ENCODE results near the gene GOLGA8F. TPM values are rescaled to one million over a fixed set of nuclear protein-coding genes. Genes with fewer than 3 reads are reported as not detected.
"Not testable (repeated sequence)": the region's sequence is repeated elsewhere in the genome, so short reads cannot be mapped to it uniquely, and the experiment has no call there.

The GOLGA8F gene, protein sequence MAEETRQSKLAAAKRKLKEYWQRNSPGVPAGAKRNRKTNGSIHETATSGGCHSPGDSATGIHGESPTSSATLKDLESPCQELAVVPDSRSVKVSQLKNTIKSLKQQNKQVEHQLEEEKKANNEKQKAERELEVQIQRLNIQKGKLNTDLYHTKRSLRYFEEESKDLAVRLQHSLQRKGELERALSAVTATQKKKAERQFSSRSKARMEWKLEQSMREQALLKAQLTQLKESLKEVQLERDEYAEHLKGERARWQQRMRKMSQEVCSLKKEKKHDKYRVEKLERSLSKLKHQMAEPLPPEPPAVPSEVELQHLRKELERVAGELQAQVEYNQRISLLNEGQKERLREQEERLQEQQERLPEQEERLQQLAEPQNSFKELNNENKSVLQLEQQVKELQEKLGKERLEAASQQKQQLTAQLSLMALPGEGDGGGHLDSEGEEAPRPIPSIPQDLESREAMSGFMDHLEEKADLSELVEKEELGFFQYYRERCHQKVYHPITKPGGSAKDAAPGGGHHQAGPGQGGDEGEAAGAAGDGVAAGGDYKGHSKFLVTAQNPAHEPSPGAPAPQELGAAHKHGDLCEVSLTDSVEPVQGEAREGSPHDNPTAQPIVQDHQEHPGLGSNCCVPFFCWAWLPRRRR
- not detected for total RNA-seq (ENCODE audit: unreplicated experiment)
- long read RNA-seq, result 0 reads

DNA sequence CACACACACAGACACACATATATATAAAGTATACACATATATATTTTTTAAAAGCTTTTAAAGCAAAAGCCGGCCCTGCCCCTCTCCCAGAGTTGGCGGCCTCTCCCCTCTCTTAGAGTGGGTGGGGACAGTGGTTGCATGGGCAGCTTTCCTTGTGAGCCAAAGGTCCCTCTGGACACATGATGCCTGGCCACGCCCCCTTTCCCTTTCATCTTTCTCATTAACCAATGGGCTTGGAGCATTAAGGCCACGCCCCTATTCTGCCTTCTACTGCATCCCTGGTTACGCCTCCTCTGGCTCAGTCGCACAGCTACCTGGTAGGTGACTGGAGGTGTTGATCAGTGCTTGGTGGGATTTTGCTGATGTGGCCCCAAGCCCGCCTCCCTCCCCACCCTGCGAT, at the start of gene GOLGA8F:
Gene GOLGA8F (plus strand): TSS at position 301 of the 400 bp plus-strand sequence. CDS start 98 bp downstream, at position 399.
- not testable (repeated sequence) for H3K9me3 Mint-ChIP-seq (ENCODE audit: unreplicated experiment); H3K36me3 Mint-ChIP-seq (ENCODE audit: unreplicated experiment); H3K27ac Mint-ChIP-seq (ENCODE audit: unreplicated experiment); DNase-seq; H3K27me3 Mint-ChIP-seq (ENCODE audit: unreplicated experiment); H3K4me3 Mint-ChIP-seq (ENCODE audit: unreplicated experiment); H3K4me1 Mint-ChIP-seq (ENCODE audit: low read depth, unreplicated experiment)

GRCh38 chr15:28357984-28358383, 20.5 kb upstream of the GOLGA8F start, which contains the start of gene GOLGA6L24:
Gene GOLGA6L24, minus strand, starts transcription at chr15:28358084. Its CDS starts 61 bp downstream, at chr15:28358023.
- H3K9me3 Mint-ChIP-seq (ENCODE audit: unreplicated experiment); H3K36me3 Mint-ChIP-seq (ENCODE audit: unreplicated experiment); H3K27me3 Mint-ChIP-seq (ENCODE audit: unreplicated experiment); DNase-seq; H3K4me1 Mint-ChIP-seq (ENCODE audit: low read depth, unreplicated experiment); H3K4me3 Mint-ChIP-seq (ENCODE audit: unreplicated experiment); H3K27ac Mint-ChIP-seq (ENCODE audit: unreplicated experiment): not testable (repeated sequence)

DNA sequence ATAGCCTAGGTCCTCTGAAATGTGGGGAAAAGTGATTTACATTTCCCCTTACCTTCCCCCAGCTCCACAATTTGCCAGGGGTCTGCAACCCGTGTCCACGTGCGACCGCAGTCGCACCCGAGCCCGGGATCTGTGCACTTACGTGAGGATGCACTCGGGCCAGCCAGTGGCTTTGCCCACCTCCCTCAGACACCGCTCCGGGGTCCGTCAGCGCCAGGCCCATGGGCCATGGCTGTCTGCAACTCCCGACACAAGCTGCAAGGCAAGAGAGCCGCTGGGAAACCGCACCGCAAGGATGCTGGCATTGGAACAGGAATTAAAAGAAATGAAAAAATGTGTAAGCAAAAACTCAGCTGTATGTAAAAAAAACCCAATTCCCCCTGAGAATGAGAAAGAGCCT, 13.0 kb upstream of the GOLGA8F start:
- H3K27ac Mint-ChIP-seq (ENCODE audit: unreplicated experiment); H3K4me1 Mint-ChIP-seq (ENCODE audit: low read depth, unreplicated experiment); DNase-seq; H3K27me3 Mint-ChIP-seq (ENCODE audit: unreplicated experiment); H3K4me3 Mint-ChIP-seq (ENCODE audit: unreplicated experiment); H3K36me3 Mint-ChIP-seq (ENCODE audit: unreplicated experiment); H3K9me3 Mint-ChIP-seq (ENCODE audit: unreplicated experiment): not testable (repeated sequence)

DNA sequence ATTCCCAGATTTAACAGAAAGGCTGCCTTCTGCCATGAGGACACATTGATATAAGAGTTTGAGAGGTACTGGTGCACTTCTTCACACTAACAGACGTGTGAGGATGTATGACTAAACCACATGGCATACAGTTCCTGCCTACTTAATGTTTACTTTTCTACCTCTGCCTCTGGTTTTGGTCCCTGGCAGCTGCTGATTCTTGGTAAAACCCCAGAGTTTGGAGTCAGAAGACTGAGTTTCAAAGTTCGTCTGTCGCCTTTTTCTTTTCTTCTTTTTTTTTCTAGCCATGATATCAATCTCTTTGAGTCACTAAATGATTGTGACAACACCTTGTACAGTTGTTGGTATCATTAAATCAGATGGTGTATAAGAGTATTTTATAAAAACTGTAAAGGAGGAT, 1.6 kb downstream of the GOLGA8F start:
- not testable (repeated sequence) for H3K9me3 Mint-ChIP-seq (ENCODE audit: unreplicated experiment); H3K27ac Mint-ChIP-seq (ENCODE audit: unreplicated experiment); DNase-seq; H3K36me3 Mint-ChIP-seq (ENCODE audit: unreplicated experiment); H3K4me3 Mint-ChIP-seq (ENCODE audit: unreplicated experiment); H3K27me3 Mint-ChIP-seq (ENCODE audit: unreplicated experiment); H3K4me1 Mint-ChIP-seq (ENCODE audit: low read depth, unreplicated experiment)

GRCh38 chr15:28396022-28396421, 17.6 kb downstream of the GOLGA8F start:
- not testable (repeated sequence) for H3K9me3 Mint-ChIP-seq (ENCODE audit: unreplicated experiment); H3K4me1 Mint-ChIP-seq (ENCODE audit: low read depth, unreplicated experiment); H3K4me3 Mint-ChIP-seq (ENCODE audit: unreplicated experiment); H3K27me3 Mint-ChIP-seq (ENCODE audit: unreplicated experiment); H3K36me3 Mint-ChIP-seq (ENCODE audit: unreplicated experiment); DNase-seq; H3K27ac Mint-ChIP-seq (ENCODE audit: unreplicated experiment)

GRCh38 chr15:28402774-28403435, 24.4 kb downstream of the GOLGA8F start:
- not testable (repeated sequence) for H3K9me3 Mint-ChIP-seq (ENCODE audit: unreplicated experiment)

GRCh38 chr15:28420470-28420869, 42.0 kb downstream of the GOLGA8F start:
- not testable (repeated sequence) for H3K9me3 Mint-ChIP-seq (ENCODE audit: unreplicated experiment); H3K27ac Mint-ChIP-seq (ENCODE audit: unreplicated experiment); H3K27me3 Mint-ChIP-seq (ENCODE audit: unreplicated experiment); H3K4me1 Mint-ChIP-seq (ENCODE audit: low read depth, unreplicated experiment); H3K4me3 Mint-ChIP-seq (ENCODE audit: unreplicated experiment); H3K36me3 Mint-ChIP-seq (ENCODE audit: unreplicated experiment); DNase-seq

More at GRCh38 chr15:28402774-28403435, 24.4 kb downstream of the GOLGA8F start:
- not testable (repeated sequence) for H3K27ac Mint-ChIP-seq (ENCODE audit: unreplicated experiment); DNase-seq; H3K27me3 Mint-ChIP-seq (ENCODE audit: unreplicated experiment); H3K4me1 Mint-ChIP-seq (ENCODE audit: low read depth, unreplicated experiment); H3K36me3 Mint-ChIP-seq (ENCODE audit: unreplicated experiment); H3K4me3 Mint-ChIP-seq (ENCODE audit: unreplicated experiment)

GRCh38 chr15:28435594-28435993, 57.1 kb downstream of the GOLGA8F start:
- H3K9me3 Mint-ChIP-seq (ENCODE audit: unreplicated experiment); H3K27ac Mint-ChIP-seq (ENCODE audit: unreplicated experiment); H3K36me3 Mint-ChIP-seq (ENCODE audit: unreplicated experiment); H3K27me3 Mint-ChIP-seq (ENCODE audit: unreplicated experiment); H3K4me1 Mint-ChIP-seq (ENCODE audit: low read depth, unreplicated experiment); DNase-seq; H3K4me3 Mint-ChIP-seq (ENCODE audit: unreplicated experiment): not testable (repeated sequence)

Small RNA genes lying within 50 kb of the gene (microRNA-seq; reads per million reads assigned to microRNA genes)
- not detected for gene MIR4509-2 (ENCODE audit: unreplicated experiment)

Other genes starting within 250 kb of the GOLGA8F start
- 111 TPM for gene HERC2, start 56.5 kb upstream of the GOLGA8F start, total RNA-seq (ENCODE audit: unreplicated experiment)
- not detected for gene GOLGA6L24, start 20.6 kb upstream of the GOLGA8F start, total RNA-seq (ENCODE audit: unreplicated experiment)
- not detected for gene GOLGA8G, start 154.3 kb downstream of the GOLGA8F start, total RNA-seq (ENCODE audit: unreplicated experiment)
- not detected for gene GOLGA6L25, start 174.9 kb downstream of the GOLGA8F start, total RNA-seq (ENCODE audit: unreplicated experiment)

Measured in glutamatergic neuron (in vitro differentiated cells).